Endothelial cell of umbilical vein (primary cell): ENCODE measurements around the gene NELFCD. TPM values are rescaled to one million over a fixed set of nuclear protein-coding genes. Genes with fewer than 3 reads are reported as not detected.

Source experiments
- BruUV-seq: library from RNA; stranded (reverse); fragments of 400-500 nt; replicated peaks from 2 replicates; lab custom pipeline; 2021; lab: Mats Ljungman, UMichigan
- CTCF ChIA-PET: fragments of 300-600, 350-600 bp; sonication (Branson Sonifier 250); formaldehyde crosslinking; loops from one replicate; lab custom pipeline; 2021; ENCODE audit warnings: antibody characterized with exemption, inconsistent platforms; lab: Charles Lee
- POLR2A ChIA-PET: fragments of 300-600, 350-600 bp; sonication (Branson Sonifier 250); formaldehyde crosslinking; loops from one replicate; lab custom pipeline; 2021; ENCODE audit warnings: antibody characterized with exemption, inconsistent platforms; lab: Charles Lee
- DNase-seq: peaks from one replicate; pipeline ENCODE4 v3.0.0-alpha.2; 2011; ENCODE audit warnings: low read depth, low spot score
- FAIRE-seq: peaks from 2 replicates; lab custom pipeline; 2011; peaks lifted over from hg19 to GRCh38; lab: Jason Lieb, UNC
- H2AFZ ChIP-seq: 2 replicates; pipeline ENCODE4 v1.6.0; 2012; ENCODE audit warnings: low read depth, low read length, control low read depth, inconsistent platforms
- H3K27ac ChIP-seq: 2 replicates; pipeline ENCODE4 v1.5.1; 2011; ENCODE audit warnings: low read depth, mild to moderate bottlenecking, control low read depth, low read length, moderate library complexity; ENCODE audit not compliant: insufficient read depth
- H3K27me3 ChIP-seq, 2 experiments: 2 replicates each; pipeline versions ENCODE4 v1.6.0 to v1.6.1; 2011; ENCODE audit warnings: low read length in 2 of 2, mixed read lengths in 1 of 2; ENCODE audit not compliant: control insufficient read depth in 2 of 2, insufficient read depth in 2 of 2
- H3K36me3 ChIP-seq, 2 experiments: 2 replicates in 1 of 2; 3 replicates in 1 of 2; pipeline ENCODE4 v1.5.1; 2011; ENCODE audit warnings: low read length in 2 of 2, mild to moderate bottlenecking in 1 of 2, moderate library complexity in 1 of 2; ENCODE audit not compliant: control insufficient read depth in 2 of 2, insufficient read depth in 2 of 2; ENCODE audit errors: extremely low read depth in 1 of 2
- H3K4me1 ChIP-seq: 3 replicates; pipeline ENCODE4 v1.5.1; 2011; ENCODE audit warnings: mild to moderate bottlenecking, low read length; ENCODE audit not compliant: control insufficient read depth, insufficient read depth; ENCODE audit errors: extremely low read depth
- H3K4me2 ChIP-seq: 2 replicates; pipeline ENCODE4 v1.6.1; 2011; ENCODE audit warnings: low read length, control low read depth, mixed read lengths; ENCODE audit not compliant: insufficient read depth
- H3K4me3 ChIP-seq, 3 experiments: fragments of 200-600 bp in 1 of 3; sonication (generic), shearing (Covaris generic) in 1 of 3; replicated peaks in 1 of 3; 2 replicates each; pipeline ENCODE4 v1.5.1; 2011 to 2016; ENCODE audit warnings: control low read depth in 3 of 3, low read length in 3 of 3, mild to moderate bottlenecking in 2 of 3, inconsistent platforms in 1 of 3, low read depth in 1 of 3, moderate library complexity in 1 of 3; ENCODE audit not compliant: insufficient read depth in 1 of 3
- H3K79me2 ChIP-seq: 2 replicates; pipeline ENCODE4 v1.6.0; 2012; ENCODE audit warnings: low read length, inconsistent platforms; ENCODE audit not compliant: control insufficient read depth, insufficient read depth
- H3K9ac ChIP-seq: replicated peaks from 2 replicates; pipeline ENCODE3; 2011; ENCODE audit warnings: low read length, control low read depth; ENCODE audit not compliant: insufficient read depth; ENCODE audit errors: extremely low read depth
- H3K9me1 ChIP-seq: replicated peaks from 3 replicates; pipeline ENCODE4 v1.6.0; 2011; ENCODE audit warnings: mild to moderate bottlenecking, low read length; ENCODE audit not compliant: control insufficient read depth, insufficient read depth; ENCODE audit errors: extremely low read depth
- H3K9me3 ChIP-seq: replicated peaks from 2 replicates; pipeline ENCODE4 v1.5.1; 2012; ENCODE audit warnings: low read length, inconsistent platforms; ENCODE audit not compliant: control insufficient read depth, insufficient read depth
- H4K20me1 ChIP-seq: replicated peaks from 2 replicates; pipeline ENCODE3; 2011; ENCODE audit warnings: mild to moderate bottlenecking, low read length; ENCODE audit not compliant: control insufficient read depth, insufficient read depth; ENCODE audit errors: extremely low read depth
- CTCF ChIP-seq, 2 donors: IDR thresholded peaks; 1 replicate in 1 of 2; 2 replicates in 1 of 2; pipeline ENCODE4 v1.5.1; 2011; ENCODE audit warnings: low read length in 2 of 2, mild to moderate bottlenecking in 2 of 2, moderate library complexity in 2 of 2, control low read depth in 1 of 2, inconsistent platforms in 1 of 2, low read depth in 1 of 2; ENCODE audit not compliant: insufficient read depth in 1 of 2; ENCODE audit errors: extremely low read depth in 1 of 2
- EZH2 ChIP-seq: IDR thresholded peaks from 2 replicates; pipeline ENCODE4 v1.6.1; 2012; ENCODE audit warnings: borderline replicate concordance, low read depth, mild to moderate bottlenecking, moderate library complexity, low read length, inconsistent platforms; ENCODE audit not compliant: severe bottlenecking
- FOS ChIP-seq: IDR thresholded peaks from 2 replicates; pipeline ENCODE4 v1.6.1; 2011; ENCODE audit warnings: mild to moderate bottlenecking, low read length, moderate library complexity, borderline replicate concordance; ENCODE audit not compliant: insufficient read depth
- GATA2 ChIP-seq: IDR thresholded peaks from 2 replicates; pipeline ENCODE4 v1.7.0; 2011; ENCODE audit warnings: low read depth, mild to moderate bottlenecking, moderate library complexity, mixed read lengths, low read length; ENCODE audit not compliant: insufficient read length, insufficient read depth
- JUN ChIP-seq: IDR thresholded peaks from 2 replicates; pipeline ENCODE4 v1.6.1; 2011; ENCODE audit warnings: borderline replicate concordance, low read depth; ENCODE audit not compliant: insufficient read length, insufficient read depth
- MAX ChIP-seq: IDR thresholded peaks from 2 replicates; pipeline ENCODE4 v1.6.1; 2011; ENCODE audit not compliant: insufficient read depth, insufficient read length
- MYC ChIP-seq: IDR thresholded peaks from one replicate; pipeline ENCODE4 v1.6.1; 2011; ENCODE audit warnings: mild to moderate bottlenecking, low read depth, low read length
- POLR2A ChIP-seq: IDR thresholded peaks from 2 replicates; pipeline ENCODE4 v1.6.1; 2012; ENCODE audit warnings: low read depth, mild to moderate bottlenecking, control low read depth, low read length
- POLR2AphosphoS5 ChIP-seq: IDR thresholded peaks from 2 replicates; pipeline ENCODE4 v1.6.1; 2012; ENCODE audit warnings: low read depth, mild to moderate bottlenecking, control low read depth, low read length, moderate library complexity; ENCODE audit not compliant: insufficient read depth
- dilution Hi-C: fragments of 300-500 bp; cut with MboI; formaldehyde crosslinking; loops from one replicate; pipeline ENCODE4 v1.15.0; 2019; ENCODE audit warnings: low sequenced_read_pairs; ENCODE audit not compliant: extremely low pct_ligation_motif_present
- intact Hi-C: fragments of 100-400 bp; cut with micrococcal nuclease; formaldehyde crosslinking; loops from one replicate; pipeline ENCODE4 v1.10.0; 2022
- polyA plus RNA-seq, 4 experiments: library from polyadenylated mRNA; depleted of rRNA in 3 of 4; stranded (reverse) in 3 of 4; unstranded in 1 of 4; fragments of >200 nt; gene quantifications; 2 replicates each; pipeline versions ENCODE4 v1.2.1 to v1.2.3, GENCODE V29; 2011 to 2012; ENCODE audit warnings: missing spikeins in 1 of 4
- total RNA-seq: library from RNA; stranded (reverse); gene quantifications from 2 replicates; pipeline ENCODE4 v1.2.3, GENCODE V29; 2021

The NELFCD gene
- total and polyA plus RNA-seq, 2 donors (not counting 3 experiments of a cell fraction or from before 2014, with no cell fraction given): 90.1 to 92.5 TPM

- Histone ChIP-seq H3K9me1 (no peaks in the 10 kb centered on the region), H3K27ac (no peak overlapping the region), H4K20me1 (no peaks in the 10 kb centered on the region), H3K4me2 (no peak overlapping the region), H3K4me3 (no peak overlapping the region), H3K9me3 (no peaks in the 10 kb centered on the region), H3K27me3 (no peaks in the 10 kb centered on the region), H3K9ac (no peak overlapping the region), H3K4me1 (peaks cover 8% of the 10 kb centered on the region), H2AFZ (no peak overlapping the region), H3K36me3 (peaks cover 17 to 28% of the 10 kb centered on the region in 2 experiments), H3K79me2 (peaks cover 48% of the 10 kb centered on the region)
- ChIA-PET CTCF (no interaction called here), POLR2A (no interaction called here)
- DNase-seq (no peak), FAIRE-seq (peak; percentile 75)
- dilution Hi-C loops (no loop called here), intact Hi-C loops (no loop called here)
- BruUV-seq: no TSS peak
- TF ChIP-seq POLR2AphosphoS5: no peak
- TF ChIP-seq JUN: no peak
- no peak for TF ChIP-seq MYC
- no peak for TF ChIP-seq EZH2
- no peak for TF ChIP-seq MAX
- TF ChIP-seq GATA2: no peak
- TF ChIP-seq FOS: no peak
- TF ChIP-seq POLR2A: no peak
- TF ChIP-seq CTCF (IDR thresholded peaks at IDR 0.05; ENCODE audit: extremely low read depth in 1 of 2, insufficient read depth in 1 of 2, low read depth in 1 of 2, low read length in 2 of 2): no peak
Observed at GRCh38 chr20:59039233-59039632, 58.2 kb downstream of the NELFCD start.
